GM12891 (cell line): Measurements from ENCODE around the gene STRN.

Experiments used
- POLR2A ChIP-seq: IDR thresholded peaks from 2 replicates; pipeline ENCODE4 v1.6.1; 2011; ENCODE audit warnings: low read depth, low read length, control low read depth
- POLR2AphosphoS5 ChIP-seq: IDR thresholded peaks from 2 replicates; pipeline ENCODE4 v1.6.1; 2011; ENCODE audit warnings: low read depth, low read length, control low read depth
- TAF1 ChIP-seq: IDR thresholded peaks from 2 replicates; pipeline ENCODE4 v1.6.1; 2011; ENCODE audit warnings: low read depth, low read length, control low read depth

GRCh38 chr2:36809069-36809445 lies 157.3 kb downstream of the STRN start:
- TF ChIP-seq TAF1 (no peak), POLR2A (no peak), POLR2AphosphoS5 (no peak)
